ENCODE measurements around the gene CDH22.

CDH22 gene

GRCh38 chr20:46307139-46307998 lies 929 bp downstream of the CDH22 start:
- TF ChIP-seq SIN3A (IDR thresholded peaks at IDR 0.05; ENCODE audit: borderline replicate concordance, insufficient read depth, low read length) (no peak), REST (IDR thresholded peaks at IDR 0.05; ENCODE audit: insufficient read depth in 1 of 2, low read depth in 2 of 2, low read length in 2 of 2) (no peak), POLR2AphosphoS5 (IDR thresholded peaks at IDR 0.05; ENCODE audit: low read depth, low read length) (no peak), FOXP2 (optimal IDR thresholded peaks at IDR 0.05; ENCODE audit: borderline replicate concordance, extremely low read depth, extremely low read length, insufficient read depth) (no peak), TAF1 (IDR thresholded peaks at IDR 0.05; ENCODE audit: borderline replicate concordance, insufficient read depth, low read length) (no peak)

- no peak for TF ChIP-seq REST (IDR thresholded peaks at IDR 0.05; ENCODE audit: insufficient read depth in 1 of 2, low read depth in 2 of 2, low read length in 2 of 2)
- no peak for TF ChIP-seq FOXP2 (optimal IDR thresholded peaks at IDR 0.05; ENCODE audit: borderline replicate concordance, extremely low read depth, extremely low read length, insufficient read depth)
- no peak for TF ChIP-seq SIN3A (IDR thresholded peaks at IDR 0.05; ENCODE audit: borderline replicate concordance, insufficient read depth, low read length)
- no peak for TF ChIP-seq TAF1 (IDR thresholded peaks at IDR 0.05; ENCODE audit: borderline replicate concordance, insufficient read depth, low read length)
- TF ChIP-seq POLR2AphosphoS5 (IDR thresholded peaks at IDR 0.05; ENCODE audit: low read depth, low read length): no peak
These were observed 1.6 kb downstream of the CDH22 start for GRCh38 chr20:46306743-46307138.

DNA sequence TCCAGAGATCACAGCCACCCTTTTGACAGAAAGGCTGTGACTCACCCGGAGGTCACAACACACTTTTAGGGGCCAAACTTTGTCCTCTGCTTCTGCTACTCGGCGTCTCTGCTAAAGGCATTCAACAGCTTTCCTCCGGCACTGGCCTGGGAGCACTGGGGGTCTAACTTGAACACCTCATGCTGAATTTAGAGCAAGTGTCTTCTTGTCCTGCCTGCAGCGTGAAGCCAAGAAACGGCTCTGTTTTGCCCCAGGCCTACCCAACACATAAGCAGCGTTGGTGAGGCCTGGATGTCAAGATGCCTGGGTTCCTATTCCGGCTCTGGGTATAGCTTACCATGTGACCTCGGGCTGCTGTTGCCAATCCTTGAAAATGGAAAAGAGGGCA lies 2.3 kb downstream of the CDH22 start:
- TF ChIP-seq REST (IDR thresholded peaks at IDR 0.05; ENCODE audit: insufficient read depth in 1 of 2, low read depth in 2 of 2, low read length in 2 of 2) (no peak), SIN3A (IDR thresholded peaks at IDR 0.05; ENCODE audit: borderline replicate concordance, insufficient read depth, low read length) (no peak), FOXP2 (optimal IDR thresholded peaks at IDR 0.05; ENCODE audit: borderline replicate concordance, extremely low read depth, extremely low read length, insufficient read depth) (no peak), TAF1 (IDR thresholded peaks at IDR 0.05; ENCODE audit: borderline replicate concordance, insufficient read depth, low read length) (no peak), POLR2AphosphoS5 (IDR thresholded peaks at IDR 0.05; ENCODE audit: low read depth, low read length) (no peak)

DNA sequence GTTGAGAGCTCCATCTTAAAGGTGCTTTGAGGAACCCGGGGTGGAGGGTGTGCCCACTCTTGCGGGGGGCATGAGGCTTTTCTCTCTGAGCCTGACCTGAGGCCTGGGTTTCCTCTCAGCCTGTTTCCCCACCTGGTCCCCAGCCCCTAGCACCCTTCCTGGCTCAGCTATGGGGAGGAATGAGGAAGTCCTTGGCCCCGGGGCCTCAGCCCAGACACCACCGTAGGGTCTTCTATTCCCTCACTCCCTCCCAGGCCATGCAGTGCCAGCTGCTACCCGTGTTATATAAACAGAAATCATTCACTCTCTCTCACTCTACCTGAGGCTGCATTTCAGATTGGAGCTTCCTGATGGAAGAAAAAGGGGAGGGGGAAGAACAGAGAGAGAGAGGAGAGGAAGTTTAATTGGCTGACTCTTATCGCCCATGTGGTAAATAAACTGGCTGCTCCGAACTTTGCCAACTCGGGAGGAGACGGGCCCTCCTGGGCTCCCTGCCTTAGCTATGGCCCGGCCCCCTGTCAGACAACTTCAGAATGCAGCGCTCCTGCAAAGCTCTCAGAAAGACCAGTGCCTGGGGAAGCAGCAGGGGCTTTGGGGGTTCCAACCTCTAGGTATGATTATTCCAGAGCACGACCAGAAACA lies 2.8 kb downstream of the CDH22 start:
- no peak for TF ChIP-seq FOXP2 (optimal IDR thresholded peaks at IDR 0.05; ENCODE audit: borderline replicate concordance, extremely low read depth, extremely low read length, insufficient read depth)
- TF ChIP-seq SIN3A (IDR thresholded peaks at IDR 0.05; ENCODE audit: borderline replicate concordance, insufficient read depth, low read length): no peak
- TF ChIP-seq POLR2AphosphoS5 (IDR thresholded peaks at IDR 0.05; ENCODE audit: low read depth, low read length): no peak
- TF ChIP-seq TAF1 (IDR thresholded peaks at IDR 0.05; ENCODE audit: borderline replicate concordance, insufficient read depth, low read length): no peak
- no peak for TF ChIP-seq REST (IDR thresholded peaks at IDR 0.05; ENCODE audit: insufficient read depth in 1 of 2, low read depth in 2 of 2, low read length in 2 of 2)
